ENCODE measurements around the gene NSMCE3. TPM values are rescaled to one million over a fixed set of nuclear protein-coding genes. Genes with fewer than 3 reads are reported as not detected.

Gene NSMCE3
- total and polyA plus RNA-seq, 4 donors = 2.3 to 3.3 (median 2.8) TPM

DNA sequence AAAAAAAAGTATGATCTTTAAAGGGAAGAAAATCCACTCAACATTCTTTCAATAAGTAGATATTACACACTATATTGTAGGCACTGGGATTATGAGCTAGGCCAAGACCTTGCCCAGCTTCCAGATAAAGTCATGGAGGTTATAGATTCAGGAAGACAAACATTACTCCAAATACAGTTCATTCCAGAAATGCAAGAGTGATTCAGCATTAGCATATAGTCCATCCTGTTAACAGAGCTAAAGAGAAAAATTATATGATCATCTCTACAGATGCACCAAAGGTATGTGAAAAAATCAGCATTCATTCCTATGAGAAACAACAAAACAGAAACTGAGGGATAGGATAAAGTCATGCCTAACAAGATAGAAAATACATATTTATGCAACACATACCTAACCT, 42.1 kb upstream of the NSMCE3 start:
- no peak overlapping the region for H3K27ac ChIP-seq (ENCODE audit: low read depth in 1 of 2, low read length in 2 of 2)
- TF ChIP-seq HNF4G (IDR thresholded peaks at IDR 0.05) (no peak), RAD21 (IDR thresholded peaks at IDR 0.05) (no peak), YY1 (IDR thresholded peaks at IDR 0.05) (no peak), TAF1 (conservative IDR thresholded peaks at IDR 0.05) (no peak), GABPA (IDR thresholded peaks at IDR 0.05 in 1 of 2, conservative IDR thresholded peaks at IDR 0.05 in 1 of 2) (no peak), RXRA (IDR thresholded peaks at IDR 0.05) (no peak), SP1 (IDR thresholded peaks at IDR 0.05) (no peak), HNF4A (conservative IDR thresholded peaks at IDR 0.05) (no peak), JUND (IDR thresholded peaks at IDR 0.05) (no peak), NR2F2 (IDR thresholded peaks at IDR 0.05) (no peak), FOXA2 (IDR thresholded peaks at IDR 0.05) (no peak)
- TF ChIP-seq, protein P1, sequence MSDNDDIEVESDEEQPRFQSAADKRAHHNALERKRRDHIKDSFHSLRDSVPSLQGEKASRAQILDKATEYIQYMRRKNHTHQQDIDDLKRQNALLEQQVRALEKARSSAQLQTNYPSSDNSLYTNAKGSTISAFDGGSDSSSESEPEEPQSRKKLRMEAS (IDR thresholded peaks at IDR 0.05) = no peak
- TF ChIP-seq, protein P2, sequence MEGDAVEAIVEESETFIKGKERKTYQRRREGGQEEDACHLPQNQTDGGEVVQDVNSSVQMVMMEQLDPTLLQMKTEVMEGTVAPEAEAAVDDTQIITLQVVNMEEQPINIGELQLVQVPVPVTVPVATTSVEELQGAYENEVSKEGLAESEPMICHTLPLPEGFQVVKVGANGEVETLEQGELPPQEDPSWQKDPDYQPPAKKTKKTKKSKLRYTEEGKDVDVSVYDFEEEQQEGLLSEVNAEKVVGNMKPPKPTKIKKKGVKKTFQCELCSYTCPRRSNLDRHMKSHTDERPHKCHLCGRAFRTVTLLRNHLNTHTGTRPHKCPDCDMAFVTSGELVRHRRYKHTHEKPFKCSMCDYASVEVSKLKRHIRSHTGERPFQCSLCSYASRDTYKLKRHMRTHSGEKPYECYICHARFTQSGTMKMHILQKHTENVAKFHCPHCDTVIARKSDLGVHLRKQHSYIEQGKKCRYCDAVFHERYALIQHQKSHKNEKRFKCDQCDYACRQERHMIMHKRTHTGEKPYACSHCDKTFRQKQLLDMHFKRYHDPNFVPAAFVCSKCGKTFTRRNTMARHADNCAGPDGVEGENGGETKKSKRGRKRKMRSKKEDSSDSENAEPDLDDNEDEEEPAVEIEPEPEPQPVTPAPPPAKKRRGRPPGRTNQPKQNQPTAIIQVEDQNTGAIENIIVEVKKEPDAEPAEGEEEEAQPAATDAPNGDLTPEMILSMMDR (IDR thresholded peaks at IDR 0.05; ENCODE audit: low read depth, low read length, missing input control) = no peak
- TF ChIP-seq, protein P3, sequence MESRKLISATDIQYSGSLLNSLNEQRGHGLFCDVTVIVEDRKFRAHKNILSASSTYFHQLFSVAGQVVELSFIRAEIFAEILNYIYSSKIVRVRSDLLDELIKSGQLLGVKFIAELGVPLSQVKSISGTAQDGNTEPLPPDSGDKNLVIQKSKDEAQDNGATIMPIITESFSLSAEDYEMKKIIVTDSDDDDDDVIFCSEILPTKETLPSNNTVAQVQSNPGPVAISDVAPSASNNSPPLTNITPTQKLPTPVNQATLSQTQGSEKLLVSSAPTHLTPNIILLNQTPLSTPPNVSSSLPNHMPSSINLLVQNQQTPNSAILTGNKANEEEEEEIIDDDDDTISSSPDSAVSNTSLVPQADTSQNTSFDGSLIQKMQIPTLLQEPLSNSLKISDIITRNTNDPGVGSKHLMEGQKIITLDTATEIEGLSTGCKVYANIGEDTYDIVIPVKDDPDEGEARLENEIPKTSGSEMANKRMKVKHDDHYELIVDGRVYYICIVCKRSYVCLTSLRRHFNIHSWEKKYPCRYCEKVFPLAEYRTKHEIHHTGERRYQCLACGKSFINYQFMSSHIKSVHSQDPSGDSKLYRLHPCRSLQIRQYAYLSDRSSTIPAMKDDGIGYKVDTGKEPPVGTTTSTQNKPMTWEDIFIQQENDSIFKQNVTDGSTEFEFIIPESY (IDR thresholded peaks at IDR 0.05) = no peak
- TF ChIP-seq, protein P4, sequence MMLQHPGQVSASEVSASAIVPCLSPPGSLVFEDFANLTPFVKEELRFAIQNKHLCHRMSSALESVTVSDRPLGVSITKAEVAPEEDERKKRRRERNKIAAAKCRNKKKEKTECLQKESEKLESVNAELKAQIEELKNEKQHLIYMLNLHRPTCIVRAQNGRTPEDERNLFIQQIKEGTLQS (IDR thresholded peaks at IDR 0.05) = no peak
- no peak overlapping the region for H3K9ac ChIP-seq (ENCODE audit: low read depth in 1 of 2, low read length in 2 of 2)
- DNase-seq (ENCODE audit: low spot score) = no peak
- no peaks in the 10 kb centered on the region for H3K36me3 ChIP-seq (ENCODE audit: control insufficient read depth in 4 of 4, insufficient read depth in 3 of 4, low read depth in 1 of 4, low read length in 3 of 4)
- peaks cover 0 to 3% (median 0%) of the 10 kb centered on the region in 4 donors for H3K27me3 ChIP-seq (ENCODE audit: control insufficient read depth in 4 of 4, insufficient read depth in 4 of 4, low read length in 3 of 4)
- no peak overlapping the region for H3K4me3 ChIP-seq (ENCODE audit: low read depth in 1 of 3, low read length in 3 of 3)
- no peaks in the 10 kb centered on the region for H3K4me1 ChIP-seq (ENCODE audit: control insufficient read depth in 4 of 4, insufficient read depth in 4 of 4, low read length in 3 of 4)
- no peaks in the 10 kb centered on the region for H3K9me3 ChIP-seq (ENCODE audit: control insufficient read depth in 4 of 4, low read length in 3 of 4)

DNA sequence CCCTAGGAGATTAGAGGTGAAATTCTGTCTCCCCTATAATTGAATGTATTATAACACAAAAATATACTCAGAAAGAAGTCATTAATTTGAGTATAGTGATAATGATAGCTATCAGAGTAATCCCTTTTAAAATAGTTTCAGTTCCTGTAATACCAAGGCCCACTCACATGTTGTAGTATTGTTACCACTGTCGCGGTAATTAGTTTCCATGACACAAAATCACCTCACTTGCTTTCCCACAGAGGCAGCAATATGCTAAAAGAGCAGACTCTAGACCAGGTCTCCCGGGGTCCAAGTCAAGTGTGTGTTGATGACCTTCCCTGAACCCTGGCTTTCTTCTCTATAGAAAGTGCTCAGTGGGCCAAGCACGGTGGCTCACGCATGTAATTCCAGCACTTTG, 39.5 kb upstream of the NSMCE3 start:
- Histone ChIP-seq H3K9me3 (ENCODE audit: control insufficient read depth in 4 of 4, low read length in 3 of 4) (no peaks in the 10 kb centered on the region), H3K4me3 (ENCODE audit: low read depth in 1 of 3, low read length in 3 of 3) (no peak overlapping the region), H3K36me3 (ENCODE audit: control insufficient read depth in 4 of 4, insufficient read depth in 3 of 4, low read depth in 1 of 4, low read length in 3 of 4) (no peaks in the 10 kb centered on the region), H3K9ac (ENCODE audit: low read depth in 1 of 2, low read length in 2 of 2) (no peak overlapping the region), H3K4me1 (ENCODE audit: control insufficient read depth in 4 of 4, insufficient read depth in 4 of 4, low read length in 3 of 4) (no peaks in the 10 kb centered on the region), H3K27ac (ENCODE audit: low read depth in 1 of 2, low read length in 2 of 2) (no peak overlapping the region), H3K27me3 (ENCODE audit: control insufficient read depth in 4 of 4, insufficient read depth in 4 of 4, low read length in 3 of 4) (peaks cover 0 to 9% (median 0%) of the 10 kb centered on the region in 4 donors)
- no peak for DNase-seq (ENCODE audit: low spot score)
- 91% methylated on average over 5 of the region's 5 CpGs for WGBS
- TF ChIP-seq HNF4G (IDR thresholded peaks at IDR 0.05) = no peak
- TF ChIP-seq, protein P2 (IDR thresholded peaks at IDR 0.05; ENCODE audit: low read depth, low read length, missing input control) = no peak
- TF ChIP-seq YY1 (IDR thresholded peaks at IDR 0.05) = no peak
- TF ChIP-seq NR2F2 (IDR thresholded peaks at IDR 0.05) = no peak
- no peak for TF ChIP-seq FOXA2 (IDR thresholded peaks at IDR 0.05)
- no peak for TF ChIP-seq EGR1 (IDR thresholded peaks at IDR 0.05; ENCODE audit: low read depth in 2 of 2)
- TF ChIP-seq JUND (IDR thresholded peaks at IDR 0.05) = no peak
- no peak for TF ChIP-seq RAD21 (IDR thresholded peaks at IDR 0.05)
- TF ChIP-seq, protein P4 (IDR thresholded peaks at IDR 0.05) = no peak
- TF ChIP-seq TAF1 (conservative IDR thresholded peaks at IDR 0.05) = no peak
- no peak for TF ChIP-seq HNF4A (conservative IDR thresholded peaks at IDR 0.05)
- no peak for TF ChIP-seq GABPA (IDR thresholded peaks at IDR 0.05 in 1 of 2, conservative IDR thresholded peaks at IDR 0.05 in 1 of 2)
- TF ChIP-seq, protein P3 (IDR thresholded peaks at IDR 0.05) = no peak
- no peak for TF ChIP-seq FOXA1 (IDR thresholded peaks at IDR 0.05)
- TF ChIP-seq SP1 (IDR thresholded peaks at IDR 0.05) = no peak
- TF ChIP-seq RXRA (IDR thresholded peaks at IDR 0.05) = no peak
- TF ChIP-seq, protein P5, sequence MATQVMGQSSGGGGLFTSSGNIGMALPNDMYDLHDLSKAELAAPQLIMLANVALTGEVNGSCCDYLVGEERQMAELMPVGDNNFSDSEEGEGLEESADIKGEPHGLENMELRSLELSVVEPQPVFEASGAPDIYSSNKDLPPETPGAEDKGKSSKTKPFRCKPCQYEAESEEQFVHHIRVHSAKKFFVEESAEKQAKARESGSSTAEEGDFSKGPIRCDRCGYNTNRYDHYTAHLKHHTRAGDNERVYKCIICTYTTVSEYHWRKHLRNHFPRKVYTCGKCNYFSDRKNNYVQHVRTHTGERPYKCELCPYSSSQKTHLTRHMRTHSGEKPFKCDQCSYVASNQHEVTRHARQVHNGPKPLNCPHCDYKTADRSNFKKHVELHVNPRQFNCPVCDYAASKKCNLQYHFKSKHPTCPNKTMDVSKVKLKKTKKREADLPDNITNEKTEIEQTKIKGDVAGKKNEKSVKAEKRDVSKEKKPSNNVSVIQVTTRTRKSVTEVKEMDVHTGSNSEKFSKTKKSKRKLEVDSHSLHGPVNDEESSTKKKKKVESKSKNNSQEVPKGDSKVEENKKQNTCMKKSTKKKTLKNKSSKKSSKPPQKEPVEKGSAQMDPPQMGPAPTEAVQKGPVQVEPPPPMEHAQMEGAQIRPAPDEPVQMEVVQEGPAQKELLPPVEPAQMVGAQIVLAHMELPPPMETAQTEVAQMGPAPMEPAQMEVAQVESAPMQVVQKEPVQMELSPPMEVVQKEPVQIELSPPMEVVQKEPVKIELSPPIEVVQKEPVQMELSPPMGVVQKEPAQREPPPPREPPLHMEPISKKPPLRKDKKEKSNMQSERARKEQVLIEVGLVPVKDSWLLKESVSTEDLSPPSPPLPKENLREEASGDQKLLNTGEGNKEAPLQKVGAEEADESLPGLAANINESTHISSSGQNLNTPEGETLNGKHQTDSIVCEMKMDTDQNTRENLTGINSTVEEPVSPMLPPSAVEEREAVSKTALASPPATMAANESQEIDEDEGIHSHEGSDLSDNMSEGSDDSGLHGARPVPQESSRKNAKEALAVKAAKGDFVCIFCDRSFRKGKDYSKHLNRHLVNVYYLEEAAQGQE (IDR thresholded peaks at IDR 0.05) = no peak
